Activated gamma-delta T cell (primary cell): ENCODE results near the gene SRM.
"Not testable (repeated sequence)": the region's sequence is repeated elsewhere in the genome, so short reads cannot be mapped to it uniquely, and the experiment has no call there.

ENCODE experiments used
- DNase-seq: peaks from one replicate; lab custom pipeline; 2025; lab: John Stamatoyannopoulos, UW

Gene SRM

DNA sequence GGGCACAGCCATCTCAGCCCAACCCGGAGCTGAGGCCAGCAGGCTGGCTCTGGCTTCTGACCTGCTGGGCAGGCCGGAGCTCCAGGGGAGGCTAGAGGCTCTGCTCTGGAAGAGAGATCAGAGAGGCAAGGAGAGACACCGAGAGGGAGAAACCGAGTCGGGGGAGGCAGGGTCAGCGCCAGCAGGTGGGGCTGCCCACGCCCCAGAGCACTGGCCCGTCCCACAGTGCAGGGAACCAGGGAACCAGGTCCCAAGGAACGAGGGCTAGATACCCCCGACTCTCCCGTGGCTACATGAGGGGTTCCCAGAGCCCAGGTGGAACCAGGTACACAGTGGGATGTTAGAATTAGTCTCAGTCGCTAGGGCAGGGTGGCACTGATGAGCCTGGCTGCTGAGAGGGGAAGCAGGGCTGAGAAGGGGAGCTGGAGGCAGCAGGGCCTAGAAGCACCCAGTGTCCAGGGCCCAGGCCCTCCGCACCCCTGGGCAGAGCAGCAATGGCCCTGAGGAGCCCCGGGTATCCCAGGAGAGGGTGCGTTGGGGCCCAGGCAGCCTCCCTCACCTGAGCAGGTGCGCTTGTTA lies 14.9 kb downstream of the SRM start:
- DNase-seq, result no peak

DNA sequence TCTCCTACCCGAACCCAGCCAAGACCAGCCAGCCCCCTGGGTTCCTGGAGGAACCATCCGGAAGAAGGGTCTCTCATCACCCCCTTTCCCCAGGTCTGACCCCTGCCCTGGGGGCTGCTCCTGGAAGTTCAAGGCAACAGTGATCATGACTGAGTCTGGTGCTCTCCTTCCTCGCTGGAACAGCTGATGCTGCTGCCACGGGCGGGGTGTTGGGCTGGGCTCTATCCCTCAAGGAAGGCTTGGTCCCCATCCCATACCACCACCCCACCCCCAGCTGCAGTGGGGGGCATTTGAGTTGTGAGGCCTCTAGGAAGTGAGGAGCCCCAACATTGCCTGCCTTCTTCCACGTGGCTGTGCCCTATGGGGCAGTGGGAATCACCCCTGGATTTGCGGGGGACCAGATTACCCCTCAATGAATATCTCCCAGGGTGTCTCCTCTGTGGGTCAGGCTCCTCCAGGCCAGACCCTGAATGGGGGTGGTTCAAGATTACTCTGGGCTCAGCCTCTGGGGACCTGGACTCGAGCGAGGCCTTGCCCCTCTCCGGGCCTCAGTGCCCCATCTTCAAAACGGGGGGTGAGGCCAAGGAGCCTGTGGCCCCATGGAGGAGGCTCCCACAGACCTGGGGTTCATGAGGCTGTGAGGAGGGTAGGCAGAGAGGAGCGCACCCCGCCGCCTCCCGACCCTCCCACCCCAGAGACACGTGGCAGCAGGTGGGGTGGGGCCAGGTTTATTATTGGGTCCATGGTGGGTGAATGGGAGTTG lies 15.6 kb downstream of the SRM start:
- DNase-seq, result no peak

- DNase-seq, result no peak
These were observed 16.6 kb downstream of the SRM start for GRCh38 chr1:11042995-11043874.

GRCh38 chr1:11042065-11042464 lies 17.8 kb downstream of the SRM start:
- no peak for DNase-seq

GRCh38 chr1:11041048-11041447 lies 18.8 kb downstream of the SRM start:
- DNase-seq, result no peak

DNA sequence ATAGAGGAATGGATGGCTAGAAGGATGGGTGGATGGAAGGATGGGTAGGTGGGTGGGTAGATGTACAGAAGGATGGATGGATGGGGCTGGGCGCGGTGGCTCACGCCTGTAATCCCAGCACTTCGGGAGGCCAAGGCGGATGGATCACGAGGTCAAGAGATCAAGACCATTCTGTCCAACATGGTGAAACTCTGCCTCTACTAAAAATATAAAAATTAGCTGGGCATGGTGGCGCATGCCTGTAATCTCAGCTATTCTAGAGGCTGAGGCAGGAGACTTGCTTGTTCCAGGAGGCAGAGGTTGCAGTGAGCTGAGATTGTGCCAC lies 19.8 kb downstream of the SRM start:
- not testable (repeated sequence) for DNase-seq

DNA sequence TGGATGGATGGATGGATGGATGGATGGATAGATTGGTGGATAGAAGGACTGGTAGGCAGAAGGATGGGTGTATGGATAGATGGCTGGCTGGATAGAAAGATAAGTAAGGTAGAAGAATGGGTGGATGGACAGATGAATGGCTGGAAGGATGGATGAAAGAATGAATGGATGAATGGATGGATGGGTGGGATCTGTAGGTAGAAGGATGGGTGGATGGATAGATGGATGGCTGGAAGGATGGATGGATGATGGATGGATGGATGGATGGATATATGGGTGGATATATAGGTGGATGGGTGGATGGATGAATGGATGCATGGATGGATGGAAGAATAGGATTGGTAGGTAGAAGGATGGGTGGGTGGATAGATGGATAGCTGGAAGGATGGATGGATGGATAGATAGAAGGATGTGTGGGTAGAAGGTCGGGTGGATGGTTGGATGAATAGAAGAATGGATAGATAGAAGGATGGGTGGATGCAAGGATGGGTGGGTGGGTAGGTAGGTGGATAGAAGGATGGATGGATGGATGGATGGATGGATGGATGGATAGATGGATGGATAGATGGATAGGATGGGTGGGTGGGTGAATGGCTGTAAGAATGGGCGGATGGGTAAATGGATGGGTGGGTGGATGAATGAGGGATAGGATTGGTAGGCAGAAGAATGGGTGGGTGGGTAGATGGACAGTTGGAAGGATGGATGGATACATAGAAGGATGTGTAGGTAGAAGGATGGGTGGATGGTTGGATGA lies 20.3 kb downstream of the SRM start:
- no peak for DNase-seq

- no peak for DNase-seq
These were observed 22.1 kb downstream of the SRM start for GRCh38 chr1:11037740-11038182.

DNA sequence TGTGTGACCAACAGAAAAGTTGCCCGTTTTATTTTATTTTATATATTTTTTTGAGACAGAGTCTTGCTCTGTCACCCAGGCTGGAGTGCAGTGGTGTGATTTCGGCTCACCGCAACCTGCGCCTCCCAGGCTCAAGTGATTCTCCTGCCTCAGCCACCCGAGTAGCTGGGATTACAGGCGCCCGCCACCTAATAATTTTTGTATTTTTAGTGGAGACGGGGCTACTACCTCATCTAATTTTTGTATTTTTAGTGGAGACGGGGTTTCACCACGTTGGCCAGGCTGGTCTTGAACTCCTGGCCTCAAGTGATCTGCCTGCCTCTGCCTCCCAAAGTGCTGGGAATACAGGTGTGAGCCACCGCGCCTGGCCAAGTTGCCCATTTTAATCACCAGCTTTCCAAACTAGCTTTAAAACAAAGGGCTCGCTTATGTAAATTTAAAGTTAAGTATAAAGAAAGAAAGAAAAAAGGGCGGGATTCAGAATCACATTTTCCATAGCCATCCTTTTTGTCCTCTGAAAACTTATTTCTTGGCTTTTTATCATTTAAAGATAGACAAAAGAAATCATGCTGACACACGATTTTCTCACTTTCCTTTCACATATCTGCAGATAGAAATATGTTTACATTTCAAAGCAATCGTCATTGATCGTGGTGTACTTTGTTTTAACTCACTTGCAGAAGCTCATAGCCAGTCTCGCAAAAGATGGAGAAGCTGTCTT lies 22.6 kb downstream of the SRM start:
- DNase-seq, result not testable (repeated sequence)

DNA sequence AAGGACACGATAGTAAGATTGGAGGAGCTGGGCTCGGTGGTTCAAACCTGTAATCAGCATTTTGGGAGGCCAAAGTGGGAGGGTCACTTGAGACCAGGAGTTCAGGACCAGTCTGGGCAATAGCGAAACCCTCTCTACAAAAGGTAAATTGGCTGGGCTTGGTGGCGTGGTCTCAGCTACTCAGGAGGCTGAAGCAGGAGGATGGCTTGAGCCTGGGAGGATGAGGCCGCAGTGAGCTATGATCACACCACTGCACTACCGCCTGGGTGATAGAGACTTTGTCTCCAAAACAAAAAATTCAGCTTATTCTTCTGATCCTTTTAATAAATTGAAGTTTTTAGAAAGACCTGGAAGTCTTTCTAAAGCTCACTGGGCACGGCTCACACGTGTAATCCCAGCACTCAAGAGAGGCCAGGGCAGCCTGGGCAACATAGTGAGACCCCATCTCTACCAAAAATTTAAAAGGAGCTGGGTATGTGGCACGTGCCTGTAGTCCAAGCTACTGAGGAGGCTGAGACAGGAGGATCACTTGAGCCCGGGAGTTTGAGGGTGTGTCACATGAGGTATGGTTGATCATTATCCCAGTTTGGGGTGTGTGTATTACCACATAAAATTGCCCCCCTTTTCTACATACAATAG lies 28.1 kb downstream of the SRM start:
- no peak for DNase-seq

DNA sequence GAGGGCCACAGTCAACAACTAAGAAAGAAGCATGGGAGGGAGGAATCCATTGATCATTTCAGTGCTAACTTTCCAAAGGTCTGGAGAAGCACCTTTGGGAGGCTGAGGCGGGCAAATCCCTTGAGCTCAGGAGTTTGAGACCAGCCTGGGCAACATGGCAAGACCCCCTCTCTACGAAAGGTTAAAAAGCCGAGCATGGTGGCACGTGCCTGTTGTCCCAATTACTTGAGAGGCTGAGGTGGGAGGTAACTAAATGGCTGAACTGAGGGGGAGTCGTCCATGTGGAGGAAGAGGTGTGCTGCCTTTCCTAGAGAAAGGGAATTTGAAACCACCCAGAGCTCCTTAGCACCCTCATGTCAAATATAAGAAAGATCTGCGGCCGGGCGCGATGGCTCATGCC lies 29.0 kb downstream of the SRM start:
- no peak for DNase-seq

DNA sequence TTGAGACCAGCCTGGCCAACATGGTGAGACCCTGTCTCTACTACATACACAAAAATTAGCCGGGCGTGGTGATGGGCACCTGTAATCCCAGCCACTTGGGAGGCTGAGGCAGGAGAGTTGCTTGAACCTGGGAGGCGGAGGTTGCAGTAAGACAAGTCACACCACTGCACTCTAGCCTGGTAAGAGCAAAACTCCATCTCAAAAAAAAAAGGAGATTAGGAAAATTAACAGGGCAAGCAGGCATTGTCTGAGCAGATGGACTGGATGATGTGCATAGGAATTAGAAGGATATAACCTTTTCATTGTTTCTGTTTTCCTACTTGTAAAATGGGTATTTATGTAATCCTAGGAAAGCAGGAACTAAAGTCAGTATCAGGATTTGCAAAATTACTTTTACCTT lies 31.8 kb downstream of the SRM start:
- DNase-seq, result no peak

DNA sequence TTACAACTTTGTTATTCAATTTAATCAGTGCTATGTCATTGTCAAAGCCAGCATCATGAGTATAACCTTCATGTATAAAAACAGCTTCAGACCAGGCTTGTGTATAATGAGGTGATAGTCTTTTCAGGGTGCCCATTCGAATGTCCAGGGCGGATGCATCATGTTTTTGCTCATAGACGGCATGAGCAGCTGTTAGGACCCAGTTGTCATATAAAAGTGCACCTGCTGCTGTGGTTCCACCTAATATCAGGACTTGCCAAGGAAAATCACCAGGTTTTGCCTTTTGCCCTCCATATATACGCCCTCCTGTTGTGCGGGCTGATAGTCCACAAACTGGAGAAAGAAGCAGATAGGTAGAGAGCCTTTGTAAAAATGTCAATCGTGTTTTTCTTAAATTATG lies 32.5 kb downstream of the SRM start:
- no peak for DNase-seq

DNA sequence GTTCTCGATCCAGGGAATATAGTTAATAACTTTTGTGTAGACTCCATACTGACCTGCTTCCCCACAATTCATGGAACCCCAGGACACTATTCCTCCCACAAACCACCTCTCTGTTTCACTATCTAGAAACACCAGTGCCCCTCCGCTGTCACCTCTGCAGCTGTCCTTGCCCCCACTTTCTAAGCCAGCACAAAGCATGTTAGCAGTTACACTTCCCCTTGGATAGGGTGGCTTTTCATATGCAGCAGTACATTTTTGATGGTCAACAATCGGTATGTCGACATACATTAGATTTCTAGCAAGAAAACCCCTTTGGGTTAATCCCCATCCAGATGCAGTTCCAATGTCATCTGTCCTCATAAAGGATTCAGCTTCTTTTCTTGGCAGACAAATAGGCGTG lies 32.9 kb downstream of the SRM start:
- no peak for DNase-seq

DNA sequence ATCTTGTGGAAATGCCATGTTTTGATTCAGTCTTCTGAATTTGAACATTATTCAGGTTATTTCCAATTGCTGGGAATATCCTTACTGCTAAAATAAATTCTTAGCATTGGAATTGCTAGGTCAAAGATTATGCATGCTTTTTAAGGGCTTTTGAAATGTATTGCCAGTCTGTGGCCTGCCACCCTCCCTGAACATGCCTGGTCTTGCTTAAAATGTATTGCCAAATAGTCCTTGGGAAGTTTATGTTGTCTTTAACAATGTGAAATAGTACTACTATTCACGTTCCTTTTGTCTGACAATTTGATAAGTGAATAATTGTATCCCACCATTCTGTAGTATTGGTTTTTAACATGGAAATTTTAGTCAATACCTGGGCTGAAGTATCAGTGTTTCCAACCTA lies 33.8 kb downstream of the SRM start:
- no peak for DNase-seq

- no peak for DNase-seq
These were observed 34.2 kb downstream of the SRM start for GRCh38 chr1:11025618-11026017.

DNA sequence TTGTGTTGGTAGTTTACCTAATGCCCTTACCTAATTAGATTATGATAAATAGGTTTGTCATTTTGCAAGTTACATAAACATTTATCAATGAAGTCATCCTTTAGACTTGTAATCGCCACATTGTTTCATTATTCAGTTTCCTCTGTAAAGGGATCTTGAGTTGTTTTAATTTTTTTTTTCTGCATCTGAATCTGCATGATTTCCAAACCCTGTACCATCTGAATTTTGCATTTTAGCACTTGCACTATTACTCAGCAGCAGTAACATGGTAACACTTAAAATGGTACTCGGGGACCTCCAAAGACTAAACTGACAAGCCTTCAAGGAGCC lies 35.0 kb downstream of the SRM start:
- no peak for DNase-seq

DNA sequence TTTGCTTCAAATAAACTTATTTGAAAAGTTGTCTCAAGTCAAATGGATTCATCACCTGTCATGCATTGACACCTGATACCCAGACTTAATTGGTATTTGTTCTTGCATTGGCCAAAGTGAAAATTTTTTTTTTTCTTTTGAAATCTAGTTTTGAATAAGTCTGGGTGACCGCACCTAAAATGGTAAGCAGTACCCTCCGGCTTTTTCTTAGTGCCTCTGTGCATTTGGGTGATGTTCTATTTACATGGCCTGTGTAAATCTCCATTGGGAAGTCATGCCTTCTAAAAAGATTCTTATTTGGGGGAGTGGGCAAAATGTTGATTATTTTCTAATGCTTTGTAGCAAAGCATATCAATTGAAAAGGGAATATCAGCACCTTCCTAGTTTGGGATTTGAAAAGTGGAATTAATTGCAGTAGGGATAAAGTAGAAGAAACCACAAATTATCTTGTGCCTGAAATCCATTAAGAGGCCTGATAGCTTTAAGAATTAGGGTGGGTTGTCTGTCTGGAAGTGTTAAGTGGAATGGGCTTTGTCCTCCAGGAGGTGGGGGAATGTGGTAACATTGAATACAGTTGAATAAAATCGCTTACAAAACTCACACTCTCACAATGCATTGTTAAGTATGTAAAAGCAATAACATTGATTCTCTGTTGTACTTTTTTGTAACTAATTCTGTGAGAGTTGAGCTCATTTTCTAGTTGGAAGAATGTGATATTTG lies 35.5 kb downstream of the SRM start:
- DNase-seq, result no peak

DNA sequence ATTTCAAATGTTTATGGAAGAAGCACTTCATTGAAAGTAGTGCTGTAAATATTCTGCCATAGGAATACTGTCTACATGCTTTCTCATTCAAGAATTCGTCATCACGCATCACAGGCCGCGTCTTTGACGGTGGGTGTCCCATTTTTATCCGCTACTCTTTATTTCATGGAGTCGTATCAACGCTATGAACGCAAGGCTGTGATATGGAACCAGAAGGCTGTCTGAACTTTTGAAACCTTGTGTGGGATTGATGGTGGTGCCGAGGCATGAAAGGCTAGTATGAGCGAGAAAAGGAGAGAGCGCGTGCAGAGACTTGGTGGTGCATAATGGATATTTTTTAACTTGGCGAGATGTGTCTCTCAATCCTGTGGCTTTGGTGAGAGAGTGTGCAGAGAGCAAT lies 36.6 kb downstream of the SRM start:
- DNase-seq, result no peak

DNA sequence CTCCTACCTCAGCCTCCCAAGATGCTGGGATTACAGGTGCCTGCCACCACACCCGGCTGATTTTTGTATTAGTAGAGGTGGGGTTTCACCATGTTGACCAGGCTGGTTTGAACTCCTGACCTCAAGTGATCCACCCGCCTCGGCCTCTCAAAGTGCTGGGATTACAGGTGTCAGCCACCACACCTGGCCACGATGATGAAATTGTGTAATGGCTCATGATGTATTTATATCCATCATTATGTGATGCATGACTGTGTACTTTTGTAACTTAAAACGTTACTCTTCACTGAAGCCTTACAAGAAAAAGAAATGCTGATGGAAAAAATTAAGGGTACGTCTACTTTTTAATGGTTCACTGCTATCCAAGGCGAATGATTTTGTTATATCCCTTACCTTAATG lies 39.8 kb downstream of the SRM start:
- no peak for DNase-seq

DNA sequence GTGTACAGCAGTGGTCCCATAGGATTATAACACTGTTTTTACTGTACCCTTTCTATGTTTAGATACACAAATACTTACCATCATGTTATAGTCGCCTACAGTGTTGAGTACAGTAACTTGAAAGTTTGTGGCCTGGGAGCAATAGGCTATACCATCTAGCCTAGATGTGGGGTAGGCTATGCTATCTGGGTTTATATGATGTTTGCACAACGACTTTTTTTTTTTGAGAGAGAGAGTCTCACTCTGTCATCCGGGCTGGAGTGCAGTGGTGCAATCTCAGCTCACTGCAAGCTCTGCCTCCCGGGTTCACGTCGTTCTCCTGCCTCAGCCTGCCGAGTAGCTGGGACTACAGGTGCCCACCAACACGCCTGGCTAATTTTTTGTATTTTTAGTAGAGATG lies 40.5 kb downstream of the SRM start:
- not testable (repeated sequence) for DNase-seq
